HL-60 (cell line): ENCODE results near the gene PTPRC.

Source experiments
- DNase-seq, 2 experiments: peaks; one replicate each; pipeline ENCODE4 v3.0.0-alpha.2; 2010 to 2020; ENCODE audit warnings: low read depth in 1 of 2, low spot score in 1 of 2
- H3K27ac ChIP-seq: fragments of 250-450 bp; sonication (Bioruptor Pico); replicated peaks from 2 replicates; pipeline ENCODE4 v1.5.1; 2020; ENCODE audit warnings: mild to moderate bottlenecking, moderate library complexity
- H3K27me3 ChIP-seq: fragments of 250-450 bp; sonication (Bioruptor Pico); 2 replicates; pipeline ENCODE4 v1.5.1; 2021; ENCODE audit warnings: mild to moderate bottlenecking, moderate library complexity; ENCODE audit not compliant: insufficient read depth, poor library complexity, severe bottlenecking
- H3K4me3 ChIP-seq: replicated peaks from 2 replicates; pipeline ENCODE4 v1.5.1; 2011; ENCODE audit warnings: mild to moderate bottlenecking, control low read depth, low read length; ENCODE audit not compliant: insufficient read depth
- CTCF ChIP-seq: IDR thresholded peaks from one replicate; pipeline ENCODE4 v1.5.1; 2011; ENCODE audit warnings: low read length, control low read depth, inconsistent platforms; ENCODE audit not compliant: insufficient read depth
- GABPA ChIP-seq: IDR thresholded peaks from 2 replicates; pipeline ENCODE4 v1.6.1; 2012; ENCODE audit warnings: low read depth
- POLR2AphosphoS5 ChIP-seq: IDR thresholded peaks from 2 replicates; pipeline ENCODE4 v1.6.1; 2012; ENCODE audit warnings: low read depth
- REST ChIP-seq: IDR thresholded peaks from 2 replicates; pipeline ENCODE4 v1.6.1; 2012; ENCODE audit warnings: low read depth; ENCODE audit not compliant: insufficient replicate concordance
- SPI1 ChIP-seq: IDR thresholded peaks from 2 replicates; pipeline ENCODE4 v1.6.1; 2012; ENCODE audit warnings: low read depth, mild to moderate bottlenecking, borderline replicate concordance

Gene PTPRC

GRCh38 chr1:198606020-198606438 is 32.8 kb upstream of the PTPRC start:
- TF ChIP-seq SPI1 (no peak), CTCF (no peak), POLR2AphosphoS5 (no peak), GABPA (no peak)
- Histone ChIP-seq H3K27ac (no peak overlapping the region), H3K4me3 (no peak overlapping the region), H3K27me3 (no peaks in the 10 kb centered on the region)
- DNase-seq: no peak

GRCh38 chr1:198607714-198608113 is 31.1 kb upstream of the PTPRC start:
- Histone ChIP-seq H3K27ac (no peak overlapping the region), H3K4me3 (no peak overlapping the region), H3K27me3 (no peaks in the 10 kb centered on the region)
- TF ChIP-seq CTCF: no peak
- no peak for TF ChIP-seq REST
- TF ChIP-seq POLR2AphosphoS5: no peak
- no peak for TF ChIP-seq GABPA
- no peak for TF ChIP-seq SPI1
- no peak for DNase-seq

GRCh38 chr1:198610362-198610761 is 28.5 kb upstream of the PTPRC start:
- TF ChIP-seq GABPA (no peak), REST (no peak), SPI1 (no peak), CTCF (no peak), POLR2AphosphoS5 (no peak)
- no peaks in the 10 kb centered on the region for H3K27me3 ChIP-seq
- DNase-seq: no peak
- H3K27ac ChIP-seq: no peak overlapping the region
- no peak overlapping the region for H3K4me3 ChIP-seq

- Histone ChIP-seq H3K4me3 (no peak overlapping the region), H3K27ac (no peak overlapping the region), H3K27me3 (no peaks in the 10 kb centered on the region)
- TF ChIP-seq SPI1: no peak
- DNase-seq: no peak
These were observed 27.6 kb upstream of the PTPRC start for GRCh38 chr1:198611219-198611618.
